Measurements from ENCODE around the gene KCNJ14.
A peak's percentile ranks its signal among the peaks of the same experiment; 100 is the strongest.
"Not testable (repeated sequence)": the region's sequence is repeated elsewhere in the genome, so short reads cannot be mapped to it uniquely, and the experiment has no call there.

Gene KCNJ14

DNA sequence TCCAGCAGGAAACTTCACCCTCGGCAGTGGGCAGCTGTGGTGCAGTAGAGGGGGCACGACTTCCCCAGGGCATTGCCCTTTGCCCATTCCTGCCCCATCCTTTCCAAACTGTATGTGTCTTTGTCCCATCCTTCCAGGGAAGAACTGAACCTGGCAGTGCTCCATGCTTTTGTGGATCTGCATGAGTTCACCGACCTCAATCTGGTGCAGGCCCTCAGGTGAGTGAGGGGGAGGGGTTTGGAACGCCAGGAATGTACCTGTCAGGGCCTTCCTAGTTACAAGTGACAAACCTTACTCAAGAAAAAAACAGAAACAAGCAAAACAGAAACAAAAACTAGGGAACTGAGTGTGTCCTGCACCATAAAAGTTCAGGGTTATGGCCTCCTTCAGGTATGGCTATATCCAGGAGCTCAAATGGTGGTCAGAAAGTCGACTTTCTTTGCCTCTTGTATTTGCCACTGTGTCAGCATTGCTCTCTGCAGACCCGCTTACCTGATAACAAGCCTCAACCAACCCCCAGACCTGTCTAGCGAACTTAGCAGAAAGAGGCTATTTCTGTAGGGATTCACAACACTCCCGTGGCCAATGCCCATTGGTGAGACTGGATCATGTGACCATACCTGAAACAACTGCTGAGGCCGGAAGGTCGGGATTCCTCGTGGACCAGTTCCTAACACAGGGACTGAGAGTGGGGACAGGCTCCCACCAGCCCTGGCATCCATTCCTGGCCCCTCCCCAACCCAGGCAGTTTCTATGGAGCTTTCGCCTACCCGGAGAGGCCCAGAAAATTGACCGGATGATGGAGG, 18.0 kb downstream of the KCNJ14 start:
- no peak for DNase-seq

DNA sequence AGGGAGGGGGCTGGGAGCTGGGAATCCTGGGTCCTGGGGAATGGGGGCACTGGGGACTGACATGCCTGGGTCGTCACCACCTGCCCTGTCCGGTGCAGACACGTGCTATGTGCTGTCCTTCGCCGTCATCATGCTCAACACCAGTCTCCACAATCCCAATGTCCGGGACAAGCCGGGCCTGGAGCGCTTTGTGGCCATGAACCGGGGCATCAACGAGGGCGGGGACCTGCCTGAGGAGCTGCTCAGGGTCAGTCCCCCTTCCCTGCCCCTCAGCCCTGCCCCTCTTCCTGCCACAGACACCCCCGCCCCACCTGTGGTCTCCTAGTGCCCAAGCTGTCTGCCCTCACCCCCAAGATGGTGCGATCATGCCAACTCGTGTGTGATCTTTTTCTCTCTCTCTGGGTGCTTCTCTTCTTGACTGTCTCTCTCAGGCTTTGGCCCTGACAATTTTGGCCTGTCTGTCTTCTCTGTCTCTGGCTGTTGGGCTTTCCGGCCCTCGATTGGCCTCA, 18.8 kb downstream of the KCNJ14 start:
- DNase-seq = no peak

- DNase-seq = no peak
Observed at GRCh38 chr19:48475369-48476068, 20.1 kb downstream of the KCNJ14 start.

- DNase-seq = no peak
Observed at GRCh38 chr19:48476176-48476575, 20.8 kb downstream of the KCNJ14 start.

GRCh38 chr19:48477067-48477685, 21.8 kb downstream of the KCNJ14 start:
- DNase-seq = no peak

DNA sequence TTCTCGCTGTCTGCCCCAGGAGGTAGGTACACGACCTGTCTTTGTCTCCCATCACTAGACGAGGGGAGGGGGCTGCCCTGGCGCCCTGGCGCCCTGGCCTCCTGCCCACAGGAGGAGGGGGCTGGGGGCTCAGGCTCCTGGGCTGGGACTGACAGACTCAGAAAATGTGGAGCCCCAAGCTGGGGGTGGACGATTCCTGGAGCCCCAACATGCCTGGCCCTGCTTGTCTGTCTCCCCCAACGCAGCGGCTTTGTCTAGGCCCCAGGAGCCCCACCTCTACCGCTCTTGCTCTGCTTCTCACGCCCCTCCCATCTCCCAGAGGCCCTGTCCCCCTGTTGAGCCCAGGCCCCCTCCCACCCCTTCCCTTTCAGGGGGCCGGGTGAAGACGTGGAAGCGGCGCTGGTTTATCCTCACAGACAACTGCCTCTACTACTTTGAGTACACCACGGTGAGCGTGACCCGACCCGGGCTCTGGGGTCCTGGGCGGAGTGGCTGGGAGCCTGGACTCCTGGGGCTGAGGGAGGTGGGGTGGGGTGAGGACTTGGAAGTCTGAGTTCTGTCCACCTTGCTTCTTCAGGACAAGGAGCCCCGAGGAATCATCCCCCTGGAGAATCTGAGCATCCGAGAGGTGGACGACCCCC, 22.4 kb downstream of the KCNJ14 start:
- DNase-seq = no peak

GRCh38 chr19:48478339-48479256, 23.2 kb downstream of the KCNJ14 start:
- no peak for DNase-seq

- DNase-seq = no peak
Observed at GRCh38 chr19:48479686-48480085, 24.3 kb downstream of the KCNJ14 start.

DNA sequence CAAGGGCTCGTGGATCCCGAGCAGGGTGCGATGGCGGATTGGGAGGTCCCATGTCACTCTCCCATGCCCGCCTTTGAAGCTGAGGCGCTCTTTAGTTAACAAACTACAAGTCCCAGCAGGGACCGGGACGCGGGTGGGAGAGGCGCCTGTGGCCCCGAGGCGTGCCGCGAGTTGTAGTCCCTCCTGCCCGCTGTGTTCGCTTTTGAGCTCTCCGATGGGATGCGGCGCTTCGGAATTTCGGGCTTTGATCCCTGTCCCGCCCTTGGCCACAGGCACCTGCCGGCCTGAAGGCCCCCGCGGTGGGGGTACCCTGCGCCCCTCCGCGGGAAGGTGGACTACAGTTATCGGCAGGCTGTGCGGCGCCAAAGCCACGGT, 24.8 kb downstream of the KCNJ14 start:
- no peak for DNase-seq

- DNase-seq = no peak
Observed at GRCh38 chr19:48480558-48481500, 25.5 kb downstream of the KCNJ14 start.

DNA sequence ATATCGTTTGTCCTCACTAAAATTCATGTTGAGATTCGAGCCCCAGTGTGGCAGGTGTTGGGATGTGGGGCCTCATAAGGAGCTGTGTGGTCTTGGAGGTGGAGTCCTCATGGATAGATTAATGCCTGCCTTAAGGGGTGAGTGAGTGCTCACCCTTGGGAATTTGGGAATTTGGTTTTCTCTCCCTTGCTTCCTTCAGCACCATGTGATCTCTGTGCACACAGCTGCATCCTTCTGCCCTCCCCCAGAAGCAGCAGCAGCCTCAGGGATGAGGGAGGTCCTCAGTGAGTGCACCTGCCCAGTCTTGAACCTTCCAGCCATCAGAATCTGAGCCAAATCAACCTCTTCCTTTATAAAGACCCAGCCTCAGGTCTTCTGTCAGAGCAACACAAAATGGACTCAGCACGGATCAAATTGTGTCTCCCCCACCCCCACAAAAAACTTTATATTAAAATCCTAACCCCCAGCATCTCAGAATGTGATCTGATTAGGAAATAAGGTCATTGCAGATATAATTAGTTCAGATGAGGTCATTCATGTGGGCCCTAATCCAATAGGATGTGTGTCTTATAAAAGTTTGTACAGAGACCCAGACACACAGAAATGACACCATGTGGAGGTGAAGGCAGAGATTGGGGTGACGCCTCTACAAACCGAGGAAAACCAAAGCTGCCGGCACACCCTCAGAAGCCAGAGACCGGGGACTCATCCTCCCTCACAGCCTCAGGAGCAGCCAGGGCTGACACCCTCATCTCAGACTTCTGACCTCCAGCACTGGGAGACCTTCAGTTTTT, 26.7 kb downstream of the KCNJ14 start:
- DNase-seq = no peak

DNA sequence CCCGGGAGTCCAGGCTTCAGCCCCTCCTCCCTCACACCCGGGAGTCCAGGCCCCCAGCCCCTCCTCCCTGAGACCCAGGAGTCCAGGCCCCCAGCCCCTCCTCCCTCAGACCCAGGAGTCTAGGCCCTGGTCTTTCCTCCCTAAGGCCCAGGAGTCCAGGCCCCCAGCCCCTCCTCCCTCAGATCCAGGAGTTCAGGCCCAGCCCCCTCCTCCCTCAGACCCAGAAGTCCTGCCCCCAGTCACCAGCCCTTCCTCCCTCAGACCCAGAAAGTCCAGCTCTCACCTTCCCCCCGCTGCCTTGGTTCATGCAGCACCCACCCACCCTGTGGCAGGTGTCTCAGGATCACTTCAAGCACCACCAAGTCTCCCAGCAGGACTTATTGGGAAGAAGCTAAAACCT, 27.9 kb downstream of the KCNJ14 start:
- DNase-seq = no peak

GRCh38 chr19:48484247-48484893, 29.0 kb downstream of the KCNJ14 start:
- no peak for DNase-seq

GRCh38 chr19:48484931-48485612, 29.7 kb downstream of the KCNJ14 start:
- DNase-seq = peak; percentile 28

DNA sequence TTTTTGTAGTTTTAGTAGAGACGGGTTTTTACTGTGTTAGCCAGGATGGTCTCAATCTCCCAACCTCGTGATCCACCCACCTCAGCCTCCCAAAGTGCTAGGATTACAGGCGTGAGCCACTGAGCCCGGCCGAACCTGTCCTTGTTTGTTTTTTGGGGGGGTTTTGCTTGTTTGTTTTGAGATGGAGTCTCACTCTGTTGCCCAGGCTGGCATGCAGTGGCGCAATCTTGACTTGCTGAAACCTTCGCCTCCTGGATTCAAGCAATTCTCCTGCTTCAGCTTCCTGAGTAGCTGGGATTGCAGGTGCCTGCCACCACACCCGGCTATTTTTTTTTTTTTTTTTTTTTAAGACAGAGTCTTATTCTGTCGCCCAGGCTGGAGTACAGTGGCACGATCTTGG, 31.3 kb downstream of the KCNJ14 start:
- DNase-seq = not testable (repeated sequence)

- no peak for DNase-seq
Observed at GRCh38 chr19:48487544-48487943, 32.2 kb downstream of the KCNJ14 start.

- DNase-seq = no peak
Observed at GRCh38 chr19:48487948-48488347, 32.6 kb downstream of the KCNJ14 start.

- not testable (repeated sequence) for DNase-seq
Observed at GRCh38 chr19:48488478-48488877, 33.1 kb downstream of the KCNJ14 start.

Measured in NCI-H2171 (cell line).